Cardiac fibroblast (primary cell): ENCODE data around the gene IP6K1.

ENCODE experiments used
- DNase-seq, 2 donors: peaks; one replicate each; pipeline versions ENCODE4 v3.0.0 to v3.0.0-alpha.2; 2010; ENCODE audit warnings: low read depth in 2 of 2
- H3K4me3 ChIP-seq, 2 donors: replicated peaks in 1 of 2; 1 replicate in 1 of 2; 2 replicates in 1 of 2; pipeline ENCODE4 v1.5.1; 2011; ENCODE audit warnings: low read depth in 2 of 2, low read length in 2 of 2, mild to moderate bottlenecking in 2 of 2, moderate library complexity in 1 of 2
- TF ChIP-seq, protein P1 (sequence below): IDR thresholded peaks from one replicate; pipeline ENCODE4 v1.5.1; 2011; ENCODE audit warnings: low read depth, mild to moderate bottlenecking, low read length, inconsistent platforms

The IP6K1 gene

DNA sequence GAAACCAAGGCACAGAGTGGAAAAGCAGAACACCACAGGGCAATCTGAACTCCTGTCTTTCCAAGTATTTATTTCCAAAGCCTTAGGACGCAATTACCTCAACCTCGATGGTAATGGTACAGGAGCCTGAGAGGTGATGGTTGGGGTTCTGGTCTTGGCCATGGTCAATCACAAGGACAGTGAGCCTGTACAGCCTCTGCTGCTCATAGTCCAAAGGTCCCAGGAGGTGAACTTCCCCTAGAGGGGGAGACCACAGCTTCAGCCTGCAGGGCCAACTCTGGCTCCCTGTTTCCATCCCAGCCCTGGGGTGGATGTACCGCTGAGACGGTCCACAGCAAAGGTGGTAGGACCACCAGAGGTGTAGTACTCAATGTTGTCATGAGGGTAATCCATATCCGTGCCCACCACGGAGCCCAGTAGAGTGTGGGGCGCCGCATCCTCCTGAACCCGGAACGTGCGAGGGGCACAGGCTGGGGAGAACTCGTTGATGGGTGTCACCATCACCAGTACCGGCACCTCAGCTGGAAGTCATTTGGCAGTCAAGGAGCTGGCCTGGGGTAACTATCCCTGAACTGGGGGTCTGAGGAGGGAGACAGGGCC, 7.2 kb upstream of the IP6K1 start:
- no peak for DNase-seq
- TF ChIP-seq, protein P1, sequence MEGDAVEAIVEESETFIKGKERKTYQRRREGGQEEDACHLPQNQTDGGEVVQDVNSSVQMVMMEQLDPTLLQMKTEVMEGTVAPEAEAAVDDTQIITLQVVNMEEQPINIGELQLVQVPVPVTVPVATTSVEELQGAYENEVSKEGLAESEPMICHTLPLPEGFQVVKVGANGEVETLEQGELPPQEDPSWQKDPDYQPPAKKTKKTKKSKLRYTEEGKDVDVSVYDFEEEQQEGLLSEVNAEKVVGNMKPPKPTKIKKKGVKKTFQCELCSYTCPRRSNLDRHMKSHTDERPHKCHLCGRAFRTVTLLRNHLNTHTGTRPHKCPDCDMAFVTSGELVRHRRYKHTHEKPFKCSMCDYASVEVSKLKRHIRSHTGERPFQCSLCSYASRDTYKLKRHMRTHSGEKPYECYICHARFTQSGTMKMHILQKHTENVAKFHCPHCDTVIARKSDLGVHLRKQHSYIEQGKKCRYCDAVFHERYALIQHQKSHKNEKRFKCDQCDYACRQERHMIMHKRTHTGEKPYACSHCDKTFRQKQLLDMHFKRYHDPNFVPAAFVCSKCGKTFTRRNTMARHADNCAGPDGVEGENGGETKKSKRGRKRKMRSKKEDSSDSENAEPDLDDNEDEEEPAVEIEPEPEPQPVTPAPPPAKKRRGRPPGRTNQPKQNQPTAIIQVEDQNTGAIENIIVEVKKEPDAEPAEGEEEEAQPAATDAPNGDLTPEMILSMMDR, result no peak

DNA sequence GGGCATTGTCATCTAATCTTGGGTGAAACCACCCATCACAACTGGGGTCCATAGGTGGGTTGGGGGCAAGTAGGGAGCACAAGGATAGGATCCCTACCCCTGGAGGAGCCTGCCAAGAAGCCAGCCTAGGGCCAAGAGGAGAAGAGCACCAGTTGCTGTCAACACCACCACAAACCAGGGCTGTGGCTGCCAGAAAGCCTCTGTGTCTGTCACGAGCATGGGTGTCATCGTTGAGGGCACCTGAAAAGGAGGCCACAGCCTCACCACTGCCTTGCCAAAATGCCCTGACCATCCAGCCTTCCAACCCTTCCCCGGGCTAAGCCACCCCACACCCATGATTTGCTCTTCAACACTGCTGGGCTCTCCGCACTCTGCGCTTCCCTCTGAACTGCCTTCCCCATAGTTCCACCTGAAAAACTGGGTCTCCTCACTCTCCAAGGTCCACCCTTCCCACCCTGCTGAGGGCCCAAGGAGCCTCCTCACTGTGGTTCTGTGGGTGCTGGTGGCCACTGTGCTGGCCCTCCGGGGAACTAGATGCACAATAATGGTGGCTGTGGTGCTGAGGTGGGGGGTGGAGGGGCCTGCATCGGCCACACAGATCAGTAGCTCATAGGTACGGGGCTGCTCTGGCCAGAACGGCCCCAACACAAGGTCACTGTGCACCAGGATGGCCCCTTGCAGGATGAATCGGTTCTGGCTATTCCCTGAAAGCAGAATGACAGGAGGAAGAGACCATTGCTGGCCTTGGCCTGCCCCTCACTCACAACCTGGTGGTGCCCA, 6.2 kb upstream of the IP6K1 start:
- H3K4me3 ChIP-seq, result no peak overlapping the region
- no peak for DNase-seq
- TF ChIP-seq, protein P1, result no peak

More for the DNA sequence above, 7.2 kb upstream of the IP6K1 start:
- H3K4me3 ChIP-seq, result no peak overlapping the region

DNA sequence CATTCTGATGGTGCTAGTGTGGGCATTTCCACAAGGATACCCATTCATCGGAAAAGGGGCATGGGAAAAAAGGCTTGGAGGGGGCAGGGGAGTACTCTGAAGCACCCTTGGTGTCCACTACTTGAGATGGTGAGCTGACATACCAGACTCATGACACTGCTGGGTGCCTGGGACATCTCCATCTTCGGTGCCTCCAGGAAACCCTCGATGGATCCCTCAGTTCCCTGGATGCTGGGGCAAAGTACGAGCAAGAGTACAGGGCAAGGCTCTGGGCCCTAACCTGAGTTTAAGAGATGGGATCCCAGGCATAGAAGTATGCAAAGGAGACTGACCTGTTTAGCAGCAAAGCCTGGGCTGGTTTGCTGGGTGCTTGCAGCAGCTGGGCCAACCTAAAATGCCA, 5.2 kb upstream of the IP6K1 start:
- no peak overlapping the region for H3K4me3 ChIP-seq
- DNase-seq, result no peak
- TF ChIP-seq, protein P1, result no peak

DNA sequence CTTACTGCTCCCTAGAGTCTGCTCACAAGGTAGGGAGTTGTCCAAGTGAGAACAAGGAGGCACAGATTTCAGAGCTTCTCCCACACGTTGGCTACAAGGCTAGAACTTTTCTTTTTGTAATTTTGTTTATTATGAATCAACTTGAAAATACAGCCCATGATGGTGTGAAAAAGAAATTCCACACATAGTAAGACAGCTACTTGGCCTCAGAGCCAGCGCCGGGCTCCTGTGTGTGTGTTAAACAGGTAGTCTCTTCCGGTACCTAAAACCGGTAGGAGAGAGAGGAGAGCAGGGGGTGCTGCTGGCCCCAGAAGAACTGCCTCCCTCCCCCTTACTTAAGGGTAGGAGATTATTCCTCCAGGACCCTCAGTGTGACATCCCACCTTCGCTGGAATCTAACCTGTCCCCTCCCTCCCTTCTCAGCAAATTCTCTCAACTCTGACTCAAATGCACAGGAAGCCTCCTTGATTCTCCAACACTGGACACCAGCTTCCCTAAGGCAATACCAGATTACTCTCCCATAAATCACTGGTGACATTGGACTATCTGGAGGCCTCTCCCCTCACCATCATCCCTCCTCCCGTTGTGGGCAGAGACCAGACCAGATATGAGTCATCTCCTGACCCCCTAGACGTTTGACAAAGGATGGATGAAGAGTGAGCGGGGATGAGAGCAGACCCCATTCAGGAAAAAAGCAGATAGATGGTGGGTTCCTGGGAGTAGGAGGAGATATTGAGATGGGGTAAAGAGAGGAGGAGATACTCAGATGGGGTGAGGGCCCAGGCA, 4.5 kb upstream of the IP6K1 start:
- TF ChIP-seq, protein P1, result no peak
- H3K4me3 ChIP-seq, result no peak overlapping the region
- DNase-seq, result no peak

DNA sequence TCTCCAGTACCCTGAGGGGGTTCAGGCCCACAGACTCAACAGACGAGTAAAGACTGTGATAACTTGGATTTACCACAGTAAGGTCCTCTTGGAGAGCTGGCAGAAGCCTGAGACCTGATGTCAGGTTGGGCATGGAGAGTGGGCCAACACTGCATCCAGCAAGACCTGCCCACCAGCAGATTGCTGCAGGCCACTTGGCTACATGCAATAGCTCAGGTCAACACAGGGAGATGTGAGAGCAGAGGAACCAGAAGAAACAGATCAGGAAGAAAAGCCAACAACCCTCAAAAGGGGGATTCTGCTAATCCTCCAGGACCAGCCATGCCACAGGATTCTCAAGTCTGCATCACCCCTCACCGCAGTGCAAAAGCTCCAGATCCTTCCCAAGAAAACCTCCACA, 1.7 kb upstream of the IP6K1 start:
- TF ChIP-seq, protein P1, result no peak
- H3K4me3 ChIP-seq, result no peak overlapping the region
- no peak for DNase-seq

DNA sequence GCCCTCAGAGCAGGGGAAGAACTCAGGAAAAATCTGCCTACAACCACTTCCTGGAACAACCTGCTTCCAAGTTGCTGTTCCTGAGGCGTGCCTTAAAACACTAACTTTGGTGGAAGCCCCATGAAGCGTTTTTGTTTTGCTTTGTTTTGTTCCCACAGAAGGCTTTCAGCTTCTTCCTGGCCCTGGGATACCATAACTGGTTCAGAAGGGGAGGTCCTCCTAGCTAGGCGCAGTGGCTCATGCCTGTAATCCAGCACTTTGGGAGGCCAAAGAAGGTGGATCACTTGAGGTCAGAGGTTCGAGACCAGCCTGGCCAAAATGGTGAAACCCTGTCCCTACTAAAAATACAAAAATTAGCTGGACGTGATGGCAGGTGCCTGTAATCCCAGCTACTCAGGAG, 1.2 kb upstream of the IP6K1 start:
- TF ChIP-seq, protein P1, result no peak
- no peak overlapping the region for H3K4me3 ChIP-seq
- DNase-seq, result no peak
